NCI-H146 treated with DMSO at 0.1 percent for 48 hours (cell line): ENCODE data around the gene ITGA1.

Experiments
- DNase-seq: peaks from one replicate; lab custom pipeline; 2025; ENCODE audit not compliant: unreplicated experiment; lab: John Stamatoyannopoulos, UW

ITGA1 gene

DNA sequence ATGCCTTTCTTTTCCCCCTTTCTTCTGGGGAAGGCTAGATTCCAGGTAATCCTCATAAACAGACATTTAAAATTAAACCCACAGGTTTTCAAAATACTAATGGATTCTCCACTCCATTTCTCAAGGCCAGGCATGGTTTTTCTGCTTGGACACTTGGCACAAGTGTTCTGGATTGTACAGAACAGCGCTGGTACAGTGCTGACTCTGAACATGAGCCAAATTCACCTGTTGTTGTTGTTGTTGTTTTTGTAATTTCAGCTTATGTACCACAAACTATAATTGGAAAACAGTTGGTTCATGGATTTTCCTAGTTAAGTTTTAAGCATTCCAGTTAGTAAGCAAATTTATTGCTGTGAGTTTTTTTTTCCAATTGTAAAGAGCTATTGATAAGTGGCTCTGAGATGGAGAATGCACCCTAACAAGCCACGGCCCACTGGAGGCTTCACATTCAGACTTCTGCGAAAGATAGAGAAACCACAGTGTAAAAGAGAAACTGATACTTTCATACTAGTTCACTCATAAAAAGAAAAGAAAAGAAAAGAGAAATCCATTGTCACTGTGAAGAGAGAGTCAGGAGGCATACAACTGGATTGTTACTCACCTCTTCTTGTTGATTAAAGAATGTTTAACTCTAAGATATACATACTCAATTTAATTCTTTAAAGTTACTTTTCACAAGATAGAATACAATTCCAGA is 16.2 kb upstream of the ITGA1 start:
- DNase-seq: no peak

DNA sequence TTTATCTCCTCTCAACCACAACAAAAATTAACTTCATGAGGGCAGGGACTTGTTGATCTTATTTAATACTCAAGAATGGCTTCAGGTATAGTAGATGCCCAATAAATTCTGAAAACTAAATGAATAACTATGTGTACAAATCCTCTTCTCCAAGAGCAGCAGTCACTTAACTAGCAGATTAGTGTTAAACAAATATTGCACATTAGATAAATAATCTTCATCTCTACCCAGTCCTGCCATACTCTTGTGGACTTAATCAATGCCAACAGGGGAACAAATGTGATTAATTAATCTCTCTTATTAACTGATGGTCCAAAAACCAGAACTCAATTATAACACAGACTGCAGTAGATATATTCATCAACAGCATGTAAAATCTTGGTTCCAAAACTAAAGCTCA is 15.0 kb upstream of the ITGA1 start:
- DNase-seq: no peak

DNA sequence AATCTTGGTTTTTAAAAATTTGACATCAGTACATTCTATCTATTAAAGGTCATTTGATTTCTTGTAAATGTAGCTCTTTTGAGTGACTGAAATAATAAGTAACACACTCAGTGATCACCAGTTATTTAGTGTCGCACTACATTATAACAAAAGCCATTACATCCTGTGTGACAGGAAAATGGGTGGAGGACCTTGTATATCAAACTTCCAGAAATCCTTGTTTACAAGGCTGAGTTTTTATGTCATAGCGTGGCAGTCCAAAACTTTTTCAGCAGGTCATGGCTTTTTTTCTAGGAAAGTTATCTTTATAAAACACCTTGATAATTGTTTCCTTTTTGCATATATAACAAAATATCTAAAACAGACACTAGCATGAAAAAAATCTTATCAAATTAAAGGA is 14.4 kb upstream of the ITGA1 start:
- DNase-seq: no peak

DNA sequence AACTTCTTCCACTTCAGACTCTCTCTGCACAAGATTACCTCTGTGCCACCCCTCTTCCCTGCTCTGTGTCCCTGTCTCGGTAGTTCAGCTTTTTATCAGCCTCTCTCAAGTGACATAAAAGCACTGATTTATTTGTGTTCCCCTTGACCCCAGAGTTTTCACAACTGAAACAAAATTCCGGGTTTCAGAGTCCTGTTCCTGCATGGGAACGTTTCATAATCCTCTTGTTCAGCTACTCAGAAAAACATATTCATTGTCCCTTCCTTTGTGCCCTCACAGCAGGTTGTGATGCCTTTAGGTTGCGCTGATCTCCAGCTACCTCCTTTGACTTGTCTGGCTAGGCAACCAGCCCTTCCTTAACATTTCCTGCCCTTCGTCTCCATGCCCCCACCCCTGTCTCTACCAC is 13.7 kb upstream of the ITGA1 start:
- no peak for DNase-seq

DNA sequence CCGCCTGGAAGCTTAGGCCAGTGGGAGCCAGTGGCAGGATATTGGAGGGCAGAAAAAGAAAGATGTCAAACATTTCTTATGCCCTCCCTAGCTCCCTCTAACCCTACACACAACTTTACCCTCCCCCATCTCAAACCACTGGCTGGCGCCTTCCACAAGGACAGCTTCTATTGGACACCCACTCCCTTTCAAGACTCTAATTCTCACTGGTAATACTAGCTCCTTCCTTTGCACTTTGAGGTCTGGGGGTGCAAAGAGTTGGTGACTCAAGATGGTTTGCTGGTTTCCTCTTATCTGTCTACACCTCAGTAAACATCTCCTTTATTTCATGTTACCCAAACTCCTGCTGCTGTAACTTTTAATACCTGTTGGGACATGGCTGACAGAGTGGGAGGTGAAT is 11.6 kb upstream of the ITGA1 start:
- no peak for DNase-seq

DNA sequence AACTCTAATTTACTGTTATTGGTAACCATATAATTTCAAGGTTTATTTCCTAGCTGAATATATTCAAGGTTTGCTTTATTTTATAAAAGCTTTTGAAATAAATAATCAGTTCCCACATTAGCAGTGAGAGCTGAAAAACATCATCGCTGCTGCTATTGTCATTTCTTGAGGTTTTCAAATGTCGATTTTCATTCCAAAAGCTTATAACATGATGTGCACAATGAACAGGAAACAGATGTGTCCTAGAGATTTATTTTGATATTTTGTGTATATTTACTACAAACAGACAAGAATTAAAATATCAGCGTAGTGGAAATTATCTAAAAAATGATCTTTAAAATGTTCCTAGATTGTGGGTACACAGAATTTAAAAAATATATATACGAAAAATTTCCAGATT is 10.5 kb upstream of the ITGA1 start:
- no peak for DNase-seq

DNA sequence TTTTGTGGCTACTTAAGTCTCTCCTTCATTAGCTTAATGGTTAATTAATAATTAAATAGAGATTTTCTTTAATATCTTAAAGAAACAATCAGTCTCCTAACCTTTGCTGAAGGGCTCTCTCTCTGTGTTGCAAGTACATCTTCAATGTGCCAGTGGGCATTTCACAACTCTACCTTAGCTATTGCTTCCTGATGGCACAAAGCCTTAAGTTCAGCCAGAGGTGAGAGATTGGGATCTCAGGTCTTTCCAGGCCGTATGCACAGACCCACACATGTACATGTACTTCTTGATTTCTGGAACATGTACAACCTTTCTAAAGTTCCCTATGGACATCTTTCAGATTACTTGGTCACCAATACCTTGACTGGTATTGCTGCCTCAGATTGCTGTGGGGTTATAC is 8.9 kb upstream of the ITGA1 start:
- no peak for DNase-seq

DNA sequence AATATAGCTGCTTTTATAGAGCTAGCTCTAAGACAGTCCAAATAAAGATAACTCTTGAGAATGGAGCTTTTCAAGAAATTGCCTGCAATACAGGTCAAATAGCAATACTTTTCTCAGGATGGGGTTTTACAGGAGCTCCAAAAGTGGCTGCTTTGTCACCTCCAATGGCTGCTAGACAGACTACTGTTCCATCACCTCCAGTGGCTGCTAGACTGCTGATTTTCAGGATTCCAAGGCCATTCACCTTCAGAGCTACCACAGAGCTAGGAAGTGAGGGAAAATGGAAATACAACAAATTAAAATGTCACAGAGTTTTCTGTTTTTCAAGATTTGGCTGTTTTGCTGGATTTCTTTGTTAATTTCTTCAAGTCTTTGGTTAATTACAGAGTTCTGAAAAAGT is 8.5 kb upstream of the ITGA1 start:
- no peak for DNase-seq

DNA sequence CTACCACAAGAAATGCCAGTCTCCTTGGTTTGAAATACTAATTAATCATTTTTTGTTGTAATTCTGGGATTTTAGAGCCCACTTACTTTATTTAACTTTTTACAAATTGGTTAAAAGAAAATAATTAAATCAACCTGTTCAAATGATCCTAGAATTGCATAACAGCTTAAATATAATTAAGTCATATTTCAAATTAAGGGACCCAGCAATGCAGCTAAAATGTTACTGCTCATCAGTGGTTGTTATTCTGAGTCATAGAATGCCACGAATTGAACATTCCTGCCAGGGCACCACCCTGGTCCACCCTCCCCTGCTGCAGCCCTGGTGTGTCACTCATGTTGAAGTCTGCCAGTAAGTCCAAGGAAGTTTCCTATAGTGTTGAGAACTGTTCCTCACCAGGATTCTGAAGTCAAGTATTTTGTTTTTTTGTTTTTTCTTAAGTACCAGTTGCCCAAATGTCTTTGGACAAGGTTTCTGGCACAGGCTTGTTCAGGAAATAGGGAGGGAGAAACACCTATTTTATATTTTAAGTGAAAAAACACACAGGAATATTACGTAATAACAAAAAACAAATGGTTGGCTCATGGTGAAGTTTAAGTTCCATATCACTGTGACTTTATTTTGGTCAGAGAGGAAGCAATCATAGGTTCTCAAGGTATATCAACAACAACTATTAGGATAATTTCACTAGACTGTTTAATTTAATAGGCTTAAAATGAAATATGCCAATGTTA is 4.3 kb upstream of the ITGA1 start:
- DNase-seq: no peak

DNA sequence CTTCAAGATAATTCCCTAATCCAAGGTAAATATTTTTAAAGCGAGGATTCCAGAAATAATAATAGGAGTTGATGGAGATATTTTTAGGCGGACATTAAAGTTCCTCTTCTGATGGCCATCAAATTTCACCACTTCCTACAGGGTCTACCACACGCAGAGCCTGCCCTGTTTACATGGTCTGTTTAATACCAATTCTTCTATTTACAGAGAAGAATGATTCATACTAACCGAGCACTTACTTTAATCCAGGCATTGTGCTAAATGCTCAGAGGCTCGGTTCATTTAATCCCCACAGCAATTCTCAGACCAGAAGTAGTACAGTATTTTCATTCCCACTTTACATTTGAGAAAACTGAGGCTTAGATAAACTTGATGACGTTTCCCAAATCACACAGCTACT is 3.0 kb upstream of the ITGA1 start:
- DNase-seq: no peak

DNA sequence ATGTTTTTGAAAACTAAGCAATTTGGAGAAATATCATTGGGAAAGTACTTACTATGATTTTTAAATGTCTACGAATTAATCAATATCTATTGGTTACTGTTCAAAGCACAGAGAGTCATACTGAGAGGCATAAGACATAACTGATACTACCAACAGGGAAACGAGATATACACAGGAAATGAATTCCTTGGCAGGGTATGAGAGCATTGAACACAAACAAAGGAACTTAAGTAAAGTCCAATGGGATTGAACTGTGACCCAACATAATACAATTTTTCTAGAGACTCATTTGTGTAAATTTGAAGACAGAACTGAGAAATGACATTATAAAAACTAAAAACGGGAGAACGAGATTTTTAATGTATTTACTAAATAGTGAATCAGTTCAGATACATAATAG is 1.3 kb upstream of the ITGA1 start:
- no peak for DNase-seq

DNA sequence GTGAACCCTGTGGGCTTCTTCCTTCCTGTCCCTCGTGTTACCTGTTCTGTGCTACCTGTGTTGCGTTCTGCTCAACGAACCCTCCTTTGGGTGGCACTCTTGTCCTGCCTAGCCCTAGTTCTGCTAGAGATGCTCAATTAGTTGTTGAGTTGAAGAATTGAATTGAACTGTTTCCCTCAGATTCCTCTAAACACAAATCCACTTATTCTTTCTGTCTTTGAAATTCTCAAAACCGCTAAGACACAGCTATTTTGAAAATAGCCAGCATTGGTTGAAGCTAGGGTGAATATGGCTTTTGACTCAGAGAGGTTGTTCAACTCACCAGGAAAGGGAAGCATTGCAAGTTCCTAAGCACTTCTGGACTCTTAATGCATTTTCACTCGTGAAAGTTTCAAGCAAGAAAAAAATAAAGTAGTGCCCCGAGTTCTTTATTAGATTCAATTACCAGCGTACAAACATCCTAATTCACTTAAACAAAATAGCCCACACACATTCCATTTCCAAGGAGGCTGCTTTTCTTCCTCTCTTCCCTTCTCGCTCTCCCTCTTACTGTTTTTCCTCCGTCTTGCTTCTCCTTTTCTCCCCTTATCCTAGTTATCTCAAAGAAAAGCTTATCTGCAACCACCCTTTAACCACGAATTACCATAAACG is 642 bp upstream of the ITGA1 start:
- DNase-seq: peak; percentile 60

DNA sequence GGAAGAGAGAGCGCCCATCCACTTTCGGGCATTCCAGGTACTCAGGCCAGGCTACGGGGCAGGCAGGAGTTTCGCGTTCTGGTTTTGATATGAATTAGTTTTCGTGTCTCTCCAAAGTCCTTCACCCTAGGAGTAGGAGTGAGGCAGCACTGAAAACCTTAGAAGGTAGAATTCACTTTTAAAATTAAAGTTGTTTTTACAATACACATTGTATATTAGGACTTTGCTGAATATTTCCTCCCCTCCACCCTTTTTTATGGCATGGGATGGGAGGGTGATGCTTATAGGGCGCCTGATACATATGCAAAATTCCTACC is 747 bp downstream of the ITGA1 start:
- DNase-seq: no peak

DNA sequence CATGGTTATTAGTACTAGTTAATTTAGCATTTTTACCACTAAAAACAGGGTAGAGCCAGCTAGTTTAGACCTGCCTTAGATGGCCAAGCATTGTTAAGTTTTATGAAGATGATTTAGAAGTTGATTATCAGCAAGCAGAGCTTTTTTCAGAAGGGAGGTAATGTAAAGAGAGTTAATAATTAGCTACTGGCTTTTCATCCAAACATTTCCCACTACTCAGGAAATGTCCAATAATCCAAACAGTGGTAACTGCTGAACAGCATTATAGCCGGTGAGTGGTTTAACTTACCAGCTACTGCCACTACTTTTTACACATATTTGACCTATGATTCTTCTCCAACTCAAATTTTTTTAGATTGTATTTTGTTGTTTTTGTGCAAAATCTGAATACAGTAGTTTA is 1.7 kb downstream of the ITGA1 start:
- no peak for DNase-seq

DNA sequence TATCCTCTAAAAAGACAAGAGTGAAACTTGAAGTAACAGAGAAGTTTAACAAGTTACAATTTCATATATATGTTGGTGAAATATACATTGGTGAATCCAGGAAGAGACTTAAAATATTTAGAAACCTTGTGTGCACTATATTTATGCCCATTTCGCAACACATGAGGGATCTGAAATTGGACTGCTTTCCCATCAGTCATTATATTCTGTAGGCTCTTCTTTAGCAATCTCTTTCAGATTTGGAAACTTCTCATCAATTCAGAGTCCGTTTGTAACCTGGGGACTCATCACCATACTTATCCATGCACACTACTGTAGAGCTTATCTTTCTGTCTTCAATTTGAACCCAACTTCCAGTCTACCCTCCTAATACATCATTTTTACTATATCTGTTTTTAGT is 2.1 kb downstream of the ITGA1 start:
- DNase-seq: no peak

DNA sequence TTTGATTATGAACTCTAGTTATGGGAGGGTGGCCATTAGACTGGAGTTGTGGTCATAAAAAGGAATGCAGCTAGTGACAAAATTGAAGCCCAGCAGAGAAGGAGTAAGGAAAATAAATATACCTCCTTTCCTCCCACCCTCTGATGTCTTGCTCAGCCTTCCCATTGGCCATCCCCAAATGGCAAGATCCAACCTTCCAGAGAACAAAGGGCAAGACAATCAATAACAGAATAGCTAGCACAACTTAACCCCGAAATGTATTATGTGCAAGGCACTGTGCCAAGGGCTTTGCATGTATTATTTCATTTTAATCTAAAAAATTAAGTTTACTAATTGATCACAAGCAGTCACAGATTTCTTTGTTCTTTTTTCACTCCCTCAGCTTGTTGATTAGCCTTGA is 3.6 kb downstream of the ITGA1 start:
- DNase-seq: no peak

DNA sequence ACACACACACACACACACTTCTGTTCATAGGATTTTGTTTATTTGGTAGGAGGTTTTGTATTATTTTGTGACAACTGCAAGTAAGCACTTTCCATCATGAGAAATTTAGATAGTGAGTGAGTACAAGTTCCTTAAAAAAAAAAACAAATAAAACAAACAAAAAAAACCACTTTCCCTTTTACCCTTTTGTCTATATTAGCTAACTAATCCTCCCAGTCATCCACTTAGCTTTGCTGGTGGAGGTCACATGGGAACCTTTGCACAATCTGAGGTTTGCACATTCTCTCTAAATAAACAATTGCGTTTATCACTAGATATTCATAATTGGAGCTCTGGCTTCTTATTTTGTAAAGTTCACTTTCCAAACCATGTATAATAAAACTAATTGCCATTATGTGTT is 6.8 kb downstream of the ITGA1 start:
- DNase-seq: no peak

DNA sequence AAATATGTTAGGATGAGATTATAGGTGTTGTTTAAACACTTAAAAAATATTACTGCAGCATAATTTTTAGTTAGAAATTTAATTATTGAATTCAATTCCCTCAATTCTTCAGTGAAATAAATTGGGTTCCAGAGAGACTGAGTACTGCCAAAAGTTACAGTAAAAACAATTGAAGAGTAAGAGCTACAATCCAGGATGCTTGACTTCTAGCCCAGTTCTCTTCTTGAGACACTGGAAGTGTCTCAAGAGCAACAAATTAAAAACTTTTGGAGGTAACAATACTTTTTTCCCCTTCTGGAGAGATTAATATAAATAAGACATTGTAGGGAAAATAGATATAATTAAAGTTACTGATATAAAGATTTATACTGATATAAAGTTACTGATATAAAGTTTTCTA is 8.3 kb downstream of the ITGA1 start:
- DNase-seq: no peak

DNA sequence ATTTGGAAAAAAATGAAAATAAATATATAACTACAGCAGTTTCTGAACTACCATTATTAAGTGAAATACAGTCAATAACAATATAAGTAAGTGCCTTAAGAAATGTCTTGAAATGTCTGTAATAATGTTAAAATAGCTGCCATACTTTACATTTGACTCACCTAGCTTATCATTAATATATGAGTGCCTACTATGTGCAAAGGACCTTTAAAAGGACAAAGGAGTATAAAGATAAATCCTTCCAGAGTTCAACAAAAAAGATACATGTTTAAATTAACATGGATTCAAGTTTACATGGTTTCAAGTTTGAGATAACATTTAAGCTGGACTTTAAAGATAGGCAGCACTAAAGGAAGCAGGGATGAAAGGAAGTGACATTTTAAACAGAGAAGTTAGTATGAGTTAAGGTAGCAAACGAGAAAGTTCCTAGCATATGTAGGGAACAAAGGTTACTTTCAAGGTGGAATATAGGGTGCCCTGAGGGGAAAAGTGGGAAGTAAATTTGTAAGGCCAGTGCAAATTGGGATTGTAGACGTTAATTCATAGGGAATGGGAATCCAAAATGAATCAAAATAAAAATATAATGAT is 8.9 kb downstream of the ITGA1 start:
- DNase-seq: no peak

DNA sequence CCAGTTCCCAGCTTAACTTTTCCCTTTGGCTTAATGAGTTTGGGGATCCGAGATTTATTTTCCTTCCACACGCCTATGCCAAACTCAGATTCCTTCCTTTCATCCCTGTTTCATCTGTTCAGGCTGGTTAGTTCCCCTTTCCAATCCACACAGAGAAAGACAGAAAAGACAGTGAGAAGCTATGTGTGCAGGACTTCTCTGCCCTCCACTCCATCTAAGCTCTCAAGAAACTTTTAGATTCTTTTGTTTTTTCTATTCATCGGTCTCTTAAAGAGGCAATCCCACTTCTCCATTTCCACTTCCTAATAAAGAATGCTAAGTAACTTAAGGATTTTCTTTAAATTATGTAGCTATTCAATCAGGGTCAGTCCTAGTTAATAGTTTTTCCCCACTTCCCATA is 11.2 kb downstream of the ITGA1 start:
- no peak for DNase-seq

DNA sequence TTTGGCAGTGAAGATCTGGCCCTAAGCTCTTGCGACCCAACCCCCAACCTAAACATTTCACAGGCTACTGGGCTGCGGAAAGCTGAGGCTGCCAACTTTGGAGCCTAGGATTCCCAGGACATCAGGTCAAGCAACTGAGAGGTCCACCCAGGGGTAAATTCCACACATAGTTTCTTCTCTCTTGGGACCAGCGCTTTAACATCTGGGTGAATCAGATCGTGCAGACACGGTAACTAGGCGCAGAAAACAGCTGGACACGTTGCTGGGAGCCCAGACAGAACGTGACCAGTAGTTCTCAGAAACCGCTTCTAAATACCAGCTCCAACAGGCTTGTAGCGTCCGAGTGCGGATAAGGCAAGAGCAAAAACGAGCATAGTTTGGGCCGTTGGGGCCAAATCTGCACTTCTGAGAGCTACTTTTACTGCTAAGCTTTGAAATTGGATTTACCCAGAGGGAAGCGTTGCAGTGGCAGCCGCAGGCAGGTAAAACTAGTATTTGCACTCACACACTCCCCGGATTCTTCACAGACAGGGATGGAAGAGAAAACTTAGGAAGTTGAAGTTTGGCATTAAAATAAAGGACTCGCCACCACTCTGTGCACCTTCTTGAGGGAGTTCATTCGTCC is 11.8 kb downstream of the ITGA1 start:
- no peak for DNase-seq

DNA sequence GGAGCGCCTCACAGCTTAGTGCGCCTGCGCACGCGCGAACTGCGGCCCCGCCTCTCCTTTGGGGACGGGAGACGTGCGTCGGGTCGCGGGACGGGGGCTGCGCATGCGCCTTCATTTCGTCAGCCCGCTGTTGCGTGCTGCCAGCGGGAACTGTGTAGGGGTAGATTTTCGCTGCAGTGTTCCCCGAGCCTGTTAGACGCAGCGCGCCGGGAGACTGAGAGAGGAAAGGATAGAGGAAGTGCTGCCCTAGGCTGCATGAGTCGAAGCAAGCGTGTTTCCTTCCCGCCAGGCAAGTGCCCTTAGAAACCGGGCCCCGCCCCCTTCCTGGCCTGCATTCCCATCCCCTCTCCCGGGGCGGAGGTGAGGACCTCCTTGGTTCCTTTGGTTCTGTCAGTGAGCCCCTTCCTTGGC is 12.3 kb downstream of the ITGA1 start:
- DNase-seq: peak; percentile 84
